GM18508 (cell line): ENCODE measurements around the gene EXD3.
"Not testable (repeated sequence)": the region's sequence is repeated elsewhere in the genome, so short reads cannot be mapped to it uniquely, and the experiment has no call there.

Experiments used
- ATAC-seq: cut with Tn5 transposase; IDR thresholded peaks from one replicate; pipeline ENCODE4 v1.9.1; 2021; ENCODE audit warnings: moderate number of reproducible peaks; ENCODE audit not compliant: insufficient read depth, unreplicated experiment

The EXD3 gene

GRCh38 chr9:137352511-137353222 lies 70.3 kb downstream of the EXD3 start:
- ATAC-seq: no peak

GRCh38 chr9:137351781-137352501 lies 71.0 kb downstream of the EXD3 start:
- ATAC-seq: no peak

DNA sequence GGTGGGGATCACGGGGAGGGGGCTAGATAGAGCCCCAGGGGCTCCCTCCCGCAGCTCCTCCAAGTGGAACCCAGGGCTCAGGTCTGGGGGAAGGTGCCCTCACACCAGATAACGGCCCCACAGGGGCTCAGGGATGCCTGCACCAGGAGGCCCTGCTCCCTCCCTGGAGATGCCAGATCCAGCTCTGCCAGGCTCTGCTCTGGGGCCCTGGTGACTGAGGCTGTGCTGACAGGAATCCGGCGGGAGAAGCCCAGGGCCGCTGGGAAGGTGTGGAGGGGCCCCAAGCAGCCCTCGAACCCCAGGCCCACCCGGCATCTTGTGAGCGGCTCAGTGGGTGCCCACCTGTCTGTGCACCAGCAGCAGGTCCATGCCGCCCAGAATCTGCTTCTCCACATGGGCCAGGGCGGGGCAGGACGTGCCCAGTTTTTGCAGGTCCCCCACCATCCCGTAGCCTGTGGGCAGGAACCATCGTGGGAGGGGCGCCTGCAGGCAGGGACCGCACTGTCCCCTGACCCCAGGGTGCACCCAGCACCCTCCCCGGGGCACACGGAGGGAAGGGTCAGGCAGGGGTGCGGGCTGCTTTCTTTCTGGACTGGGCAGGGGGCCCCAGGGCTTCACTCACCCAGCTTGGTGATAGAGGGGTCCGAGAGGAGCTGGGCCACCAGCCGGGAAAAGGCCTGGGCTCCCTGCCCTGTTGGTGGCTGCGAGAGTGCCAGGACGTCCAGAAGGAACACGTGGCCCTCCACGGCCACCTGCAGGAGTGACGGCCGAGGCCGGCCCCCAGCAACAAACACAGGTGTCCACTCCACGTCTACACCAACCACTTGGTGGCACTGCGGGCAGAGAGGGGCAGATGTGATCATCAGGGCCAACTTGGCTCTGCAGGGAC lies 72.0 kb downstream of the EXD3 start:
- no peak for ATAC-seq

DNA sequence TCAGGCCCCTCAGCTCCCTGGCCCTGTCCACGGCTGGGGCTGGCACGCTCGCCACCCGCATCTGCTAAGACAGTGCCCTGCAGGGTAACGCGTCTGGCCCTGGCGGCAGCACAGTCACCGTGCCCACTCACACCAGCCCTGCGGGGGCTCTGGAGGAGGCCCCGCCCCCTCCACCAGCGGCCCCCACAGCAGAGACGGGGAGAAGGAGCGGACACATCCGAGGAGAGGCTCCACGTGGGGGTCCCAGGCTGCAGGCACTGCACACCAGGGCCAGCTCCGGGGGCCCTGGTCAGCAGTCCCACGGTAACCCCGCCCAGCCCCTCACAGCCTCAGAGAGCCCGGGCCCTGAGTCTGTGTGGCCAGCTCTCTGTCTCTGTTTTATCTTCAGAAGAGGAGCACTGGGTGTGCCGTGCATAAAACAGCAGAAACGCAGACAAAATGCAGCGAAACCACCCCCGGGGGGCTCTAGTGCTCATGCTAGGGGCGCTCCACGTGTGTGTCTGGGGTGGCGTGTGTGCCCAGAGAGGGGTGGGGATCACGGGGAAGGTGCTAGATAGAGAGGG lies 73.4 kb downstream of the EXD3 start:
- ATAC-seq: no peak

- no peak for ATAC-seq
Measured at GRCh38 chr9:137348769-137349470, 74.0 kb downstream of the EXD3 start.

- ATAC-seq: no peak
Measured at GRCh38 chr9:137347928-137348327, 75.0 kb downstream of the EXD3 start.

DNA sequence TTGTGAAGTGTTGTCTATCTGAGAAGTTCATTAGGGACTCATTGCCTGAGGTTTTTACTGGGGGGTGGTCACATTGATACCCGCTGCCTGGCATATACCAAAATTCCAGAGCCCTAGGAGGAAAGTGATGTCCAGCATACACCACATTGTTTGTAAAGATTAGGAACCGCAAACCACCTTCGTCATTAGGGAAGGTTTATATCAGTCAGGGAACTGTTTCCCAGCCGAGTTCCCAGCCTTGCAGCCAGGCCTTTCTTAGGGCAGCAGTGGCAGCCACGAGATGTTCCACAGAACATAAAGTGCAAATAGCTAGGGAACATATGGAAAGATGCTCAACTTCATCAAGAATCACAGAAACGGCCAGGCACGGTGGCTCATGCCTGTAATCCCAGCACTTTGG lies 80.5 kb downstream of the EXD3 start:
- no peak for ATAC-seq

GRCh38 chr9:137341227-137341626 lies 81.7 kb downstream of the EXD3 start:
- ATAC-seq: no peak

- ATAC-seq: not testable (repeated sequence)
Measured at GRCh38 chr9:137339908-137340462, 83.0 kb downstream of the EXD3 start.

DNA sequence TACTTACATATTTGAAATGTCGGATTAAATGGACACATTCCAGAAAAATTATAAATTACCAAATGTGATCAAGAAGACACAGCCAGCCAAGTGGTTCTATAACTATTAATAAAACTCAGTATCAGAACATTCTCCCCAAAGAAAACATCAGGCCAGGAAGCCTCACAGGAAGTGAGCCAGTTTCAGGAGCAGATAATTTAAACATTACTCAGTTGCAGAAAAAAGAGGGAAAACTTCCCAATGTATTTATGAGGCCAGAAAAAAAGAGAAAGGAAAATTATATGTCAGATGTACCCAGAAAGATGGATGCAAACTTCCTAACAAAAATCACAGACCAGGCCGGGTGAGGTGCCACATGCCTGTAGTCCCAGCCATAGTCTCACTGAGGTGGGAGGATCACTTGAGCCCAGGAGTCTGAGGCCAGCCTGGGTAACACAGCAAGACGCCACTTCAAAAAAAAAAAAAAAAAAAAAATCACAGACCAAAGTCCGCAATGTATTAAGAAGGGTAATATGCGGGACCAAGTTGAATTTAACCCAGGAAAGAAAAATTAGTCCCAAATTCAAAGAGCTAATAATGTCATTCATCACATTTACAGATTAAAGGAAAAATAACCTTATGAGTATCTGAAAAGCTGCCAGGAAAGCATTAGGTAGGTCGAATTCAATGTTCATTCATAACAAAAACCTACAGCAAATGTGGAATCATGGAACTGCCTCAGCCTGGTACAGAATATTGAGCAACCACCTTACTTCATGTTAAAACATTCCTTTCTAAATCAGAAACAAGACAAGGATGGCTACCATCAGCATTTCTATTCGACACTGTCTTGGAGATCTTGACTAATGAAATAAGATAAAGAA lies 83.7 kb downstream of the EXD3 start:
- no peak for ATAC-seq

DNA sequence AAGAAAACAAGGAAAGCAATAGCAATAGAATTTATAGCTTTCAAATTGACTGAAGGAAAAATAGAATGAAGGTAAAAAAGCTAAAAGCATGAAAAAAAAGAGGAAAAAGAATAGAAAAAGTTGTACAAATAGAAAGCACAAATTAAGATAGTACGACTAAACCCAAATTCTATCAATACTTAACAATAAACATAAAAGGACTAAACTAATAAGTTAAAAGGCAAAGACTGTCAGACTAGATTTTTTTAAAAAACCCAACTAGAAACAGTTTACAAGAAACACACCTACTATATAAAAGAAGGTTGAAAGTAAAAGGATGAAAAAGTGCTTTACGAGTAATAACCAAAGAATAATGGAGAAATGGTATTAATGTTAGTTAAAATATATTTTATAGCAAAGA lies 86.2 kb downstream of the EXD3 start:
- ATAC-seq: no peak

- ATAC-seq: no peak
Measured at GRCh38 chr9:137333016-137333671, 89.8 kb downstream of the EXD3 start.

DNA sequence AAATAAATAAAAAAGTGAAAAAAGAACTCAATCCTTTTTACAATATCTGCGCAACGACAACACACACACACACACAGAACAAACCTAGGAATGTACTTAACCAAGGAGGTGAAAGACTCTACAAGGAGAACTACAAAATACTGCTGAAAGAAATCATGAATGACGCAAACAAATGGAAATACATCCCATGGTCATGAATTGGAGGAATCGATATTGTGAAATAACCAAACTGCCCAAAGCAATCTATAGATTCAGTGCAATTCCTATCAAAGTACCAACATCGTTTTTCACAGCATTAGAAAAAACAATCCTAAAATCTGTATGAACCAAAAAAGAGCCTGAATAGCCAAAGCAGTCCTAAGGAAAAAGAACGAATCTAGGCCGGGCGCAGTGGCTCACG lies 91.0 kb downstream of the EXD3 start:
- ATAC-seq: no peak

- no peak for ATAC-seq
Measured at GRCh38 chr9:137330689-137331088, 92.3 kb downstream of the EXD3 start.

DNA sequence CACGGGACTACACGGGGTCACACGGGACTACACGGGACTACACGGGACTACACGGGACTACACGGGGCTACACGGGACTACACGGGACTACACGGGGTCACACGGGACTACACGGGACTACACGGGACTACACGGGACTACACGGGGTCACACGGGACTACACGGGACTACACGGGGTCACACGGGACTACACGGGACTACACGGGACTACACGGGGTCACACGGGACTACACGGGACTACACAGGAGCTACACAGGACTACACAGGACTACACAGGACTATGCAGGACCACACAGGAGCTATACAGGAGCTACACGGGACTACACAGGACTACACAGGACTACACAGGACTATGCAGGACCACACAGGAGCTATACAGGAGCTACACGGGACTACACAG lies 93.4 kb downstream of the EXD3 start:
- ATAC-seq: not testable (repeated sequence)

- ATAC-seq: not testable (repeated sequence)
Measured at GRCh38 chr9:137327641-137328550, 95.1 kb downstream of the EXD3 start.

GRCh38 chr9:137326445-137327065 lies 96.4 kb downstream of the EXD3 start:
- no peak for ATAC-seq
